Measurements from ENCODE around the gene SEC22C.

SEC22C gene

DNA sequence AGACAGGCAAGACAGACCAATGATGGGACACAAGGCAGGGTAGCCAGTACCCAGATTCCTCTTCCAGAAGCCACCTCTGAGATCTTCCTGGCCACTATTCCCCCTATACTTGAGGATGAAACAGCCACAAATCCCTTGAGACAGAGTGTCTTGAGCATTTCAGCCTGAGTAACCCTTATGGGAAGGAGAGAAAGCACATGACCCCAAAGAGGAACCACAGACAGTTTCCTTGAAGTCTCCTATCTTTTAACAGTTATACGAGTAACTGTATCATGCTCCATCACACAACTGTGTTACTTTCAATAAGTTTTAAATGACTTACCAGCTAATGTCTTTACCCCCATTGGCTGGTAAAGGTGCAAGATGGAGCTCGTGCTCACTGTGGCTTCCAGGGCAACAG is 70.0 kb downstream of the SEC22C start:
- peak; percentile 42 for DNase-seq (ENCODE audit: low read depth)
- no peak overlapping the region for H3K4me3 ChIP-seq (ENCODE audit: low read depth, low read length)
- TF ChIP-seq, protein P1, sequence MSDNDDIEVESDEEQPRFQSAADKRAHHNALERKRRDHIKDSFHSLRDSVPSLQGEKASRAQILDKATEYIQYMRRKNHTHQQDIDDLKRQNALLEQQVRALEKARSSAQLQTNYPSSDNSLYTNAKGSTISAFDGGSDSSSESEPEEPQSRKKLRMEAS (IDR thresholded peaks at IDR 0.05; ENCODE audit: low read depth, low read length), result no peak
- TF ChIP-seq, protein P2, sequence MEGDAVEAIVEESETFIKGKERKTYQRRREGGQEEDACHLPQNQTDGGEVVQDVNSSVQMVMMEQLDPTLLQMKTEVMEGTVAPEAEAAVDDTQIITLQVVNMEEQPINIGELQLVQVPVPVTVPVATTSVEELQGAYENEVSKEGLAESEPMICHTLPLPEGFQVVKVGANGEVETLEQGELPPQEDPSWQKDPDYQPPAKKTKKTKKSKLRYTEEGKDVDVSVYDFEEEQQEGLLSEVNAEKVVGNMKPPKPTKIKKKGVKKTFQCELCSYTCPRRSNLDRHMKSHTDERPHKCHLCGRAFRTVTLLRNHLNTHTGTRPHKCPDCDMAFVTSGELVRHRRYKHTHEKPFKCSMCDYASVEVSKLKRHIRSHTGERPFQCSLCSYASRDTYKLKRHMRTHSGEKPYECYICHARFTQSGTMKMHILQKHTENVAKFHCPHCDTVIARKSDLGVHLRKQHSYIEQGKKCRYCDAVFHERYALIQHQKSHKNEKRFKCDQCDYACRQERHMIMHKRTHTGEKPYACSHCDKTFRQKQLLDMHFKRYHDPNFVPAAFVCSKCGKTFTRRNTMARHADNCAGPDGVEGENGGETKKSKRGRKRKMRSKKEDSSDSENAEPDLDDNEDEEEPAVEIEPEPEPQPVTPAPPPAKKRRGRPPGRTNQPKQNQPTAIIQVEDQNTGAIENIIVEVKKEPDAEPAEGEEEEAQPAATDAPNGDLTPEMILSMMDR (IDR thresholded peaks at IDR 0.05; ENCODE audit: low read depth, low read length), result no peak
- TF ChIP-seq POLR2A (IDR thresholded peaks at IDR 0.05; ENCODE audit: extremely low read depth, insufficient read length) (no peak), MYC (IDR thresholded peaks at IDR 0.05; ENCODE audit: low read depth, low read length) (no peak)

DNA sequence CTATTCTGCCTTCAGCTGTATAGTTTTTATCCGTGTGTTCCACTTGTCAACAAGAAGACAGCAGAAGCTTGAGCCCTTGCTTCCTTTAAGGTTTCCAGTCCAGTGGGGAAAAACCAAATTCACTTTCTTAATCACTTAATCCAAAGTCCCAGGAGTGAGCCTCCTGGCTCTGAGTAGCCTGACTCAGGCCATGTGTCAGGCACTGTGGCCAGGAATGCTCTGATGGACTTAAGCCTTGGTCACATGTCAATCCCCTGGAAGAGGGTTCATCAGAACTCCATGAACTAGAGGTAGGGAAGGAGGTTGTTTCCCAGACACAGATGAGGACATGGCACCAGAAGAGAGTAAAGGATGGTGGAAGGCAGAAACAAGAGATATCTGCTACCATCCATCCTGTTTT is 70.6 kb downstream of the SEC22C start:
- TF ChIP-seq POLR2A (IDR thresholded peaks at IDR 0.05; ENCODE audit: extremely low read depth, insufficient read length) (no peak), MYC (IDR thresholded peaks at IDR 0.05; ENCODE audit: low read depth, low read length) (no peak)
- TF ChIP-seq, protein P2 (IDR thresholded peaks at IDR 0.05; ENCODE audit: low read depth, low read length), result no peak
- TF ChIP-seq, protein P1 (IDR thresholded peaks at IDR 0.05; ENCODE audit: low read depth, low read length), result no peak
- no peak overlapping the region for H3K4me3 ChIP-seq (ENCODE audit: low read depth, low read length)
- DNase-seq (ENCODE audit: low read depth), result no peak

DNA sequence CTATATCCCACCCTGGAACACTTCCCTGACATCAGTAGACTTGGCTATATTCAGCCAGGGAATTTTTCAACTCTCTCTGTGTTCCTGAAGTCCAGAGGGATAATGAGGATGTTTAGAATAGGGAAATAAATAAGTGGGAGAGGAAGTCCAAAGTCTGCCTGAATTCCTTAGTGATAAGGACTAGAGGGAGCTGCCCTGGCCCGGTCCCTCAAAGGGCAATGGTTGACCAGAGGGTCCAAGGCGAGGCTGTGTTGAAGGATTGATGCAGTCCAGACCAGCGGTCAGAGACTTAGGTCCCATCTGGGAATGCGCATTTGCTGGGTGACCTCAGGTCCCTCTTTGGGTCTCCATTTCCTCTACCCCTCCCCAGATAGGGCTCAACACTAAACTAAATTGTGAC is 71.4 kb downstream of the SEC22C start:
- TF ChIP-seq, protein P2 (IDR thresholded peaks at IDR 0.05; ENCODE audit: low read depth, low read length), result no peak
- no peak for TF ChIP-seq POLR2A (IDR thresholded peaks at IDR 0.05; ENCODE audit: extremely low read depth, insufficient read length)
- DNase-seq (ENCODE audit: low read depth), result no peak

DNA sequence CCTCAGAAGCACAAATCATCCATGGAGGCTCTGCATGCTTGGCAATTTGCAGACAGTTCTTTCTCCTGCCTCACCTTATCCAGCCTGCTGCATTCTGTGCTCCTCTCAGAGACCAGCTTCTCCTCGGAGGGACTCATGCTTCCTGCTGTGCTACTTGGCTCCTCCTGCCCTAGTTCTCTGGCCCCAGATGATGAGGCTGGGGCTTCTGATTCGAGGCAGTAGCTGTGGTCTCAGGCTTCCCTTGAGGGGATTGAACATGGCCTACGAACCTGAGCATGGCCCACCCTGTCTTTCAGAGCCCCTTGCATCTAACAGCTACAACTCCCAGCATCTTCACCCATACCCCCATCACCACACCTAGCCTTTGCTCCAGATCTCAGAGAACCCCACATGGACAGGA is 72.7 kb downstream of the SEC22C start:
- H3K4me3 ChIP-seq (ENCODE audit: low read depth, low read length), result no peak overlapping the region
- no peak for DNase-seq (ENCODE audit: low read depth)
- TF ChIP-seq, protein P2 (IDR thresholded peaks at IDR 0.05; ENCODE audit: low read depth, low read length), result no peak
- TF ChIP-seq MYC (IDR thresholded peaks at IDR 0.05; ENCODE audit: low read depth, low read length) (no peak), POLR2A (IDR thresholded peaks at IDR 0.05; ENCODE audit: extremely low read depth, insufficient read length) (no peak)
- TF ChIP-seq, protein P1 (IDR thresholded peaks at IDR 0.05; ENCODE audit: low read depth, low read length), result no peak

More for the DNA sequence above, 71.4 kb downstream of the SEC22C start:
- no peak overlapping the region for H3K4me3 ChIP-seq (ENCODE audit: low read depth, low read length)

DNA sequence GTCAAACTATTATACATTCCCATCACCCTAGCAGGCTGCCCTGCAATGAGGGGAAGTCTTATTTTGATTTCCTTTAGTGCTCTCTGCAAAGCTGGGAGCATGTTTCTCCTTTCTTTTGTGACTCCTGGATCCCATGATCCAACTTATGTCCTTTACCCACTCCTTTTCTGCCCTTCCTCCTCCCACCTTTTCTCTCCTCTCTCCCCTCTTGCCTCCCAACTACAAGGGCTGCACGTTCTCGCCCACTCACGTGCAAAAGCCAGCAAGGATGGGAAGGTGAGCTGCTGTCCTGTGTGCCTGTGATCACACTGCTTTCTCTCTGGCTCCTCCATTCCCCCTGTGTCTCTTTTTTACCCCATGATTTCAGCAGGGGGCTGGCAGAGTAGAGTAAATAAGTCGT is 73.2 kb downstream of the SEC22C start:
- DNase-seq (ENCODE audit: low read depth), result no peak
- no peak for TF ChIP-seq POLR2A (IDR thresholded peaks at IDR 0.05; ENCODE audit: extremely low read depth, insufficient read length)
- no peak for TF ChIP-seq MYC (IDR thresholded peaks at IDR 0.05; ENCODE audit: low read depth, low read length)
- TF ChIP-seq, protein P2 (IDR thresholded peaks at IDR 0.05; ENCODE audit: low read depth, low read length), result no peak
- TF ChIP-seq, protein P1 (IDR thresholded peaks at IDR 0.05; ENCODE audit: low read depth, low read length), result no peak
- H3K4me3 ChIP-seq (ENCODE audit: low read depth, low read length), result no peak overlapping the region

DNA sequence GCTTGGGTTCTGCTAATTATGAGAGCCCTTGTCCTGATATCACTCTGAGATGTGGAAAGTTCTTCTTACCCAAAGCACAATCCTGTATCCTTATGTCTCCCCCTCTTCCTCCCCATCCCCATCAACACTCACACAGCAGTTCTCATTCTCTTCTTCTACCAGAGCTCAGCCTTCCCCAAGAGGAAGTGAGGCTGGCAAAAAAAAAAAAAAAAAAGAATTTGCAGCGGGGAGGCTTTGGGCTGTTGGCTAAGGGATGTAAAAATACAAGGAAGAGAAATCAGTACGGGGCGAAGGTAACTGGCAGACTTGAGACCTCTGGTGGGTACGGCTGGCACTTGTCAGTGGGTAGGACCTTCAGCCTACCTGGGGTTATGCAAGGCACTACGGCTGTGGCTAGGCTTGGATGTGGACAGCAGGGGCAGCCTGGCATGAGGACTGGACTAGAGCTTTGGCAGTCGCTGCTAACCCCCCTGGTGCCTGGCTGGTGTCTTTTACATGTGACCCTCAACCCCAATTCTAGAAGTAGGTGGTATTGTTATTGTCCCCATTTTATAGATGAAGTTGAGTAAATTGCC is 73.9 kb downstream of the SEC22C start:
- no peak for DNase-seq (ENCODE audit: low read depth)

More for the DNA sequence above, 73.9 kb downstream of the SEC22C start:
- no peak for TF ChIP-seq MYC (IDR thresholded peaks at IDR 0.05; ENCODE audit: low read depth, low read length)
- H3K4me3 ChIP-seq (ENCODE audit: low read depth, low read length), result no peak overlapping the region
